K562 (cell line): ENCODE measurements around the gene ACAP3. TPM values are rescaled to one million over a fixed set of nuclear protein-coding genes. Genes with fewer than 3 reads are reported as not detected.
A peak's percentile ranks its signal among the peaks of the same experiment; 100 is the strongest.

Source experiments
- ATAC-seq: fragments of 200-7000 bp; cut with Tn5 transposase; 3 replicates; pipeline ENCODE4 v1.9.1; 2020; ENCODE audit warnings: moderate library complexity
- BruUV-seq: library from RNA; stranded (reverse); fragments of 400-500 nt; replicated peaks from 2 replicates; lab custom pipeline; 2021; lab: Mats Ljungman, UMichigan
- CTCF ChIA-PET: fragments of 300-600 bp; formaldehyde crosslinking; extraction: SDS; loops from one replicate; lab custom pipeline; 2021; ENCODE audit warnings: low intra/inter-chr PET ratio; lab: Yijun Ruan, JAX
- POLR2A ChIA-PET: fragments of 300-600, 350-650 bp; sonication (Branson Sonifier 250); formaldehyde crosslinking; extraction: SDS; loops from one replicate; lab custom pipeline; 2021; ENCODE audit warnings: antibody characterized with exemption, inconsistent platforms; lab: Yijun Ruan, JAX
- DNase-seq, 4 experiments: peaks; one replicate each; pipeline versions ENCODE4 v3.0.0 to v3.0.0-alpha.2; 2011 to 2018; ENCODE audit warnings: low spot score in 3 of 4, mixed read lengths in 3 of 4; ENCODE audit errors: extremely low read depth in 1 of 4
- FAIRE-seq: peaks from 2 replicates; lab custom pipeline; 2011; peaks lifted over from hg19 to GRCh38; lab: Jason Lieb, UNC
- H2AFZ ChIP-seq: 2 replicates; pipeline ENCODE4 v1.6.0; 2011; ENCODE audit warnings: low read depth, low read length, control low read depth, inconsistent platforms
- H3K27ac ChIP-seq: fragments of 200-600 bp; 3 replicates; pipeline ENCODE4 v1.8.0; 2011; ENCODE audit warnings: low read depth, mild to moderate bottlenecking, control low read depth, inconsistent platforms, low read length, moderate library complexity, mixed read lengths; ENCODE audit errors: extremely low read depth
- H3K27me3 ChIP-seq, 2 experiments: fragments of 300-600 bp in 1 of 2; 2 replicates in 1 of 2; 3 replicates in 1 of 2; pipeline versions ENCODE4 v1.6.0 to v1.8.0; 2011; ENCODE audit warnings: inconsistent platforms in 2 of 2, low read length in 2 of 2, mild to moderate bottlenecking in 1 of 2, mixed read lengths in 1 of 2, moderate library complexity in 1 of 2; ENCODE audit not compliant: control insufficient read depth in 2 of 2, insufficient read depth in 2 of 2
- H3K36me3 ChIP-seq: fragments of 300-600 bp; 3 replicates; pipeline ENCODE4 v1.8.0; 2011; ENCODE audit warnings: mild to moderate bottlenecking, low read length, inconsistent platforms; ENCODE audit not compliant: control insufficient read depth, insufficient read depth
- H3K4me1 ChIP-seq, 2 experiments: fragments of 200-600 bp in 1 of 2; replicated peaks in 1 of 2; 2 replicates in 1 of 2; 3 replicates in 1 of 2; pipeline versions ENCODE4 v1.5.1 to v1.8.0; 2011; ENCODE audit warnings: inconsistent platforms in 2 of 2, low read length in 2 of 2, mild to moderate bottlenecking in 1 of 2, mixed read lengths in 1 of 2, moderate library complexity in 1 of 2; ENCODE audit not compliant: control insufficient read depth in 2 of 2, insufficient read depth in 2 of 2
- H3K4me2 ChIP-seq: 2 replicates; pipeline ENCODE4 v1.6.1; 2011; ENCODE audit warnings: low read length, control low read depth, inconsistent platforms, mixed read lengths; ENCODE audit not compliant: insufficient read depth
- H3K4me3 ChIP-seq: fragments of 200-600 bp; sonication (generic), shearing (Covaris generic); 2 replicates; pipeline ENCODE4 v1.5.1; 2016; ENCODE audit warnings: control low read depth, inconsistent platforms
- H3K79me2 ChIP-seq: fragments of 200-600 bp; 3 replicates; pipeline ENCODE4 v1.8.0; 2011; ENCODE audit warnings: low read length, inconsistent platforms; ENCODE audit not compliant: control insufficient read depth, insufficient read depth
- H3K9ac ChIP-seq, 2 experiments: 2 replicates each; pipeline versions ENCODE4 v1.6.0 to v1.6.1; 2011; ENCODE audit warnings: low read depth in 2 of 2, low read length in 2 of 2, control low read depth in 1 of 2, inconsistent platforms in 1 of 2, mild to moderate bottlenecking in 1 of 2, mixed read lengths in 1 of 2; ENCODE audit not compliant: insufficient read depth in 1 of 2
- H3K9me1 ChIP-seq: one replicate; pipeline ENCODE4 v1.6.0; 2011; ENCODE audit warnings: inconsistent platforms, mild to moderate bottlenecking, low read length, moderate library complexity; ENCODE audit not compliant: control insufficient read depth, insufficient read depth
- H3K9me3 ChIP-seq: replicated peaks from 2 replicates; pipeline ENCODE4 v1.5.1; 2011; ENCODE audit warnings: low read depth, low read length, inconsistent platforms; ENCODE audit not compliant: control insufficient read depth, insufficient read depth
- H4K20me1 ChIP-seq: replicated peaks from 2 replicates; pipeline ENCODE4 v1.6.1; 2011; ENCODE audit warnings: low read length, inconsistent platforms, mixed read lengths; ENCODE audit not compliant: control insufficient read depth, insufficient read depth
- POLR2AphosphoS5 ChIP-seq: IDR thresholded peaks from 2 replicates; pipeline ENCODE4 v1.6.1; 2011; ENCODE audit warnings: mild to moderate bottlenecking, low read depth, low read length, moderate library complexity; ENCODE audit not compliant: control insufficient read depth, insufficient read depth
- POLR2G ChIP-seq: fragments of 200-400 bp; formaldehyde crosslinking; IDR thresholded peaks from 2 replicates; pipeline ENCODE4 v1.6.1; 2017; ENCODE audit warnings: low read depth, mild to moderate bottlenecking, antibody characterized with exemption, low read length, moderate library complexity
- RBFOX2 ChIP-seq: fragments of 200-400 bp; formaldehyde crosslinking; IDR thresholded peaks from 2 replicates; pipeline ENCODE4 v1.6.1; 2017; ENCODE audit warnings: low read depth, mild to moderate bottlenecking, low read length, moderate library complexity
- RBM22 ChIP-seq: fragments of 200-400 bp; formaldehyde crosslinking; IDR thresholded peaks from 2 replicates; pipeline ENCODE4 v1.6.1; 2018; ENCODE audit warnings: low read length, low read depth; ENCODE audit not compliant: poor library complexity, severe bottlenecking
- SUPT5H ChIP-seq: fragments of 450-650 bp; IDR thresholded peaks from 2 replicates; pipeline ENCODE4 v1.6.1; 2016
- ZNF263 ChIP-seq: sonication (generic); formaldehyde crosslinking; IDR thresholded peaks from 2 replicates; pipeline ENCODE4 v1.8.0; 2022; ENCODE audit warnings: mild to moderate bottlenecking, missing genetic modification reagents, borderline replicate concordance
- whole genome bisulfite sequencing: fragments of 100-300 bp; shearing (Covaris generic); methylation state at CpG from one replicate; pipeline ENCODE4 v1.1.6; 2016; ENCODE audit warnings: low coverage, mixed read lengths; ENCODE audit not compliant: insufficient coverage; ENCODE audit errors: missing lambda C conversion rate; 5-methylcytosine and 5-hydroxymethylcytosine counted together
- in situ Hi-C: fragments of 300-500 bp; cut with MboI; formaldehyde crosslinking; loops from 4 replicates; pipeline ENCODE4 v1.15.0; 2018; ENCODE audit warnings: inconsistent platforms, mixed read lengths
- intact Hi-C: fragments of 100-400 bp; cut with micrococcal nuclease; formaldehyde crosslinking; loops from 2 replicates; pipeline ENCODE4 v1.14.2; 2022
- polyA plus RNA-seq, 8 experiments: library from polyadenylated mRNA; depleted of rRNA in 4 of 8; stranded (reverse) in 5 of 8; unstranded in 3 of 8; fragments of >200 nt; fragmentation: Nextera tagmentation in 2 of 8; fragmentation: Illumina TruSeq in 1 of 8; extraction: Ambion mirVana in 2 of 8; extraction: Trizol in 1 of 8; gene quantifications; 2 replicates each; pipeline versions ENCODE4 v1.2.1 to v1.2.3, GENCODE V29; 2011 to 2014; ENCODE audit warnings: inconsistent platforms in 1 of 8, missing spikeins in 1 of 8
- total RNA-seq, 7 experiments: library from RNA; depleted of rRNA in 6 of 7; stranded (reverse); fragments of >200 nt in 6 of 7; fragmentation: Illumina TruSeq in 2 of 7; extraction: Trizol in 2 of 7; gene quantifications; 2 replicates each; pipeline versions ENCODE4 v1.2.1 to v1.2.3, GENCODE V29; 2011 to 2021; ENCODE audit warnings: low replicate concordance in 1 of 7
- TF ChIP-seq, protein P1 (sequence below): fragments of 200-400 bp; formaldehyde crosslinking; IDR thresholded peaks from 2 replicates; pipeline ENCODE4 v1.6.1; 2017; ENCODE audit warnings: mild to moderate bottlenecking, low read depth, low read length, moderate library complexity

The ACAP3 gene
- total and polyA plus RNA-seq, 9 of the 15 experiments (the other 6 are each of a cell fraction or from before 2014, with no cell fraction given), result 0.01 to 49.0 (median 12.0) TPM

DNA sequence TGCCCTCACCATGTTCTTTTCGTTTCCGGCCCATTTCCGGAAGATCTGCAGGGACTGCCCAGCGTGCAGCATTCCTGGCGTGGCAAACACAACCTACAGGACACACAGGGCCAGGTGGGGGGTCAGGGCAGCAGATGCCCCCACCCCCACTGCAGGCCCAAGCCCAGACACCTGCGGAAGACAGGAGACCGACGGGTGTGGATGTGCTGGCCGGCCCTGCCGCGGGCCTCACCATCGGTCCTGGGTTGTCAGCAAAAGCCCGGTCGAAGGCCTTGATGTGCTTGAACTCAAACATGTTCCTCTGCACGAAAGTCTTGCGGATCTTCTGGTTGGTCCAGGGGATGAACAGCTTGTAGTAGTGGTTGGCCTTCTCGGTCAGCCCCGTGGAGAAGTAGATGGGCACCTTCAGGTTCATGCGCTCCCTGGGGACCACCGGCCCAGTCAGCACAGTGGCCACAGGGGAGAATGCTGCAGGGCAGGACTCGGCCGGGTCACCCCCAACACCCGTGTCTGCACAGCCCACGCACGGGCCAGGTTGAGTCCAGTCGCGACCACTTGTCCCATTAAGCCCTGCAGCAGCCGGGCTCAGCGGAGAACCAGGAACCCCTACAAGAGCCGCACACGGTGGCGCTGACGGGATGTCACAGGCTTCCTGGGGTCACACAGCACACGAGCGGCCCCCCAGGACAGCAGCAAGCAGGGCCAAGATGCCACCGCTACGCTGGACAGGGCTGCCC, 5.9 kb upstream of the ACAP3 start:
- ChIA-PET CTCF (no interaction called here), POLR2A (interaction anchor here (0.6 to 2.4 kb wide), 6 partner anchors 9 to 128 kb away, joined by 3 to 9 read pairs (median 4); no protein-coding TSS in a partner anchor)
- in situ Hi-C loops (no loop called here), intact Hi-C loops (no loop called here)
- DNase-seq (no peak), ATAC-seq (no peak), FAIRE-seq (no peak)
- H3K9me3 ChIP-seq, result no peaks in the 10 kb centered on the region
- peaks cover 24 to 88% of the 10 kb centered on the region in 2 experiments for H3K4me1 ChIP-seq
- H3K79me2 ChIP-seq, result peaks cover 37% of the 10 kb centered on the region
- 93% methylated on average over 37 of the region's 37 CpGs for WGBS
- H3K27me3 ChIP-seq, result no peaks in the 10 kb centered on the region
- H3K27ac ChIP-seq, result no peak overlapping the region
- H3K36me3 ChIP-seq, result peaks cover 86% of the 10 kb centered on the region
- no peaks in the 10 kb centered on the region for H3K9me1 ChIP-seq
- no TSS peak for BruUV-seq
- H2AFZ ChIP-seq, result no peak overlapping the region
- H3K4me3 ChIP-seq, result no peak overlapping the region
- no peak overlapping the region for H3K4me2 ChIP-seq
- peaks cover 11% of the 10 kb centered on the region for H4K20me1 ChIP-seq
- TF ChIP-seq POLR2G (peak; percentile 1; the same call in 1 of the 2 replicates), RBM22 (peak; percentile 89), ZNF263 (CRISPR knock-in tag) (no peak), POLR2AphosphoS5 (0 out of 2 replicates have a peak, but pooled peaks have one; percentile 3), RBFOX2 (peak; percentile 27; the same call in 1 of the 2 replicates), SUPT5H (peak; percentile 8; the same call in 1 of the 2 replicates)
- TF ChIP-seq, protein P1, sequence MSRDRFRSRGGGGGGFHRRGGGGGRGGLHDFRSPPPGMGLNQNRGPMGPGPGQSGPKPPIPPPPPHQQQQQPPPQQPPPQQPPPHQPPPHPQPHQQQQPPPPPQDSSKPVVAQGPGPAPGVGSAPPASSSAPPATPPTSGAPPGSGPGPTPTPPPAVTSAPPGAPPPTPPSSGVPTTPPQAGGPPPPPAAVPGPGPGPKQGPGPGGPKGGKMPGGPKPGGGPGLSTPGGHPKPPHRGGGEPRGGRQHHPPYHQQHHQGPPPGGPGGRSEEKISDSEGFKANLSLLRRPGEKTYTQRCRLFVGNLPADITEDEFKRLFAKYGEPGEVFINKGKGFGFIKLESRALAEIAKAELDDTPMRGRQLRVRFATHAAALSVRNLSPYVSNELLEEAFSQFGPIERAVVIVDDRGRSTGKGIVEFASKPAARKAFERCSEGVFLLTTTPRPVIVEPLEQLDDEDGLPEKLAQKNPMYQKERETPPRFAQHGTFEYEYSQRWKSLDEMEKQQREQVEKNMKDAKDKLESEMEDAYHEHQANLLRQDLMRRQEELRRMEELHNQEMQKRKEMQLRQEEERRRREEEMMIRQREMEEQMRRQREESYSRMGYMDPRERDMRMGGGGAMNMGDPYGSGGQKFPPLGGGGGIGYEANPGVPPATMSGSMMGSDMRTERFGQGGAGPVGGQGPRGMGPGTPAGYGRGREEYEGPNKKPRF, result no peak
- peak overlapping the region in 1 of 2 experiments; percentile 3; a peak in 1 of 4 replicates for H3K9ac ChIP-seq
